OCI-LY1 (cell line): ENCODE results near the gene ABR.

ENCODE experiments used
- H2AFZ ChIP-seq: fragments of 200-600 bp; sonication (generic), shearing (Covaris generic); 2 replicates; pipeline ENCODE4 v1.6.0; 2014; ENCODE audit warnings: antibody characterized with exemption, mild to moderate bottlenecking, low read length
- H3F3A ChIP-seq: fragments of 200-600 bp; sonication (generic), shearing (Covaris generic); 2 replicates; pipeline ENCODE4 v1.6.0; 2014; ENCODE audit warnings: mild to moderate bottlenecking, antibody characterized with exemption, low read length, moderate library complexity; ENCODE audit not compliant: insufficient read depth
- H3K27ac ChIP-seq: fragments of 200-600 bp; sonication (generic); 2 replicates; pipeline ENCODE4 v1.5.1; 2014; ENCODE audit warnings: low read length, mixed run types, mild to moderate bottlenecking, low read depth; ENCODE audit not compliant: poor library complexity, severe bottlenecking
- H3K27me3 ChIP-seq: fragments of 200-600 bp; sonication (generic); 2 replicates; pipeline ENCODE4 v1.6.0; 2014; ENCODE audit warnings: antibody characterized with exemption, mild to moderate bottlenecking, low read length, moderate library complexity; ENCODE audit not compliant: insufficient read depth
- H3K36me3 ChIP-seq: fragments of 200-600 bp; sonication (generic); 2 replicates; pipeline ENCODE4 v1.6.1; 2014; ENCODE audit warnings: mild to moderate bottlenecking, antibody characterized with exemption, low read length, moderate library complexity, mixed read lengths; ENCODE audit not compliant: insufficient read depth
- H3K4me1 ChIP-seq: fragments of 200-600 bp; sonication (generic); 2 replicates; pipeline ENCODE4 v1.5.1; 2014; ENCODE audit warnings: mild to moderate bottlenecking, low read length, moderate library complexity; ENCODE audit not compliant: insufficient read depth, severe bottlenecking
- H3K4me2 ChIP-seq: fragments of 200-600 bp; sonication (generic), shearing (Covaris generic); 2 replicates; pipeline ENCODE4 v1.6.1; 2014; ENCODE audit warnings: low read length
- H3K4me3 ChIP-seq: fragments of 200-600 bp; sonication (generic); 2 replicates; pipeline ENCODE4 v1.5.1; 2014; ENCODE audit warnings: low read length, low read depth, mild to moderate bottlenecking, mixed read lengths; ENCODE audit not compliant: poor library complexity, severe bottlenecking
- H3K79me2 ChIP-seq: fragments of 200-600 bp; shearing (Covaris generic); 2 replicates; pipeline ENCODE4 v1.6.1; 2016; ENCODE audit warnings: mixed run types, low read length, mixed read lengths; ENCODE audit not compliant: insufficient read depth
- H3K9ac ChIP-seq: fragments of 200-600 bp; sonication (generic), shearing (Covaris generic); 2 replicates; pipeline ENCODE4 v1.6.1; 2014; ENCODE audit warnings: mild to moderate bottlenecking, low read length, mixed read lengths
- H3K9me2 ChIP-seq: fragments of 200-600 bp; sonication (generic), shearing (Covaris generic); 2 replicates; pipeline ENCODE4 v1.6.1; 2014; ENCODE audit warnings: low read depth, mild to moderate bottlenecking, low read length, mixed read lengths
- H3K9me3 ChIP-seq: fragments of 200-600 bp; shearing (Covaris generic); 2 replicates; pipeline ENCODE4 v1.6.1; 2014; ENCODE audit warnings: low read length, mixed read lengths
- H4K20me1 ChIP-seq: fragments of 200-600 bp; sonication (generic), shearing (Covaris generic); 2 replicates; pipeline ENCODE4 v1.6.0; 2016; ENCODE audit warnings: mild to moderate bottlenecking, low read length; ENCODE audit not compliant: insufficient read depth
- CTCF ChIP-seq: fragments of 200-600 bp; sonication (generic), shearing (Covaris generic); IDR thresholded peaks from 2 replicates; pipeline ENCODE4 v1.5.1; 2017; ENCODE audit warnings: mild to moderate bottlenecking, antibody characterized with exemption, low read length, moderate library complexity, mixed read lengths
- EZH2 ChIP-seq: fragments of 200-600 bp; sonication (generic), shearing (Covaris generic); IDR thresholded peaks from 2 replicates; pipeline ENCODE4 v1.8.0; 2017; ENCODE audit warnings: borderline replicate concordance, mixed run types, mild to moderate bottlenecking, antibody characterized with exemption, low read length, moderate library complexity, mixed read lengths

ABR gene

GRCh38 chr17:1010586-1010985 lies 169.2 kb downstream of the ABR start:
- no peak overlapping the region for H3K4me3 ChIP-seq
- H3K27me3 ChIP-seq = no peaks in the 10 kb centered on the region
- no peaks in the 10 kb centered on the region for H4K20me1 ChIP-seq
- no peak overlapping the region for H3K9ac ChIP-seq
- peaks cover 22% of the 10 kb centered on the region; the same call in 1 of the 2 replicates for H3K36me3 ChIP-seq
- no peak overlapping the region for H3K4me2 ChIP-seq
- no peaks in the 10 kb centered on the region for H3K4me1 ChIP-seq
- TF ChIP-seq EZH2 (no peak), CTCF (no peak)
- no peak overlapping the region for H3K27ac ChIP-seq
- no peaks in the 10 kb centered on the region for H3F3A ChIP-seq
- H3K79me2 ChIP-seq = no peaks in the 10 kb centered on the region
- no peaks in the 10 kb centered on the region for H3K9me3 ChIP-seq
- no peaks in the 10 kb centered on the region for H3K9me2 ChIP-seq
- no peak overlapping the region for H2AFZ ChIP-seq

GRCh38 chr17:1010086-1010450 lies 169.7 kb downstream of the ABR start:
- H3K4me1 ChIP-seq = no peaks in the 10 kb centered on the region
- H2AFZ ChIP-seq = no peak overlapping the region
- no peaks in the 10 kb centered on the region for H3K79me2 ChIP-seq
- no peaks in the 10 kb centered on the region for H4K20me1 ChIP-seq
- no peak overlapping the region for H3K27ac ChIP-seq
- H3K9me3 ChIP-seq = no peaks in the 10 kb centered on the region
- no peaks in the 10 kb centered on the region for H3K9me2 ChIP-seq
- H3K9ac ChIP-seq = no peak overlapping the region
- no peaks in the 10 kb centered on the region for H3K27me3 ChIP-seq
- no peaks in the 10 kb centered on the region for H3F3A ChIP-seq
- H3K4me2 ChIP-seq = no peak overlapping the region
- peaks cover 28% of the 10 kb centered on the region for H3K36me3 ChIP-seq
- H3K4me3 ChIP-seq = no peak overlapping the region
- TF ChIP-seq EZH2 (no peak), CTCF (no peak)

GRCh38 chr17:1009229-1010085 lies 170.3 kb downstream of the ABR start:
- H3K27me3 ChIP-seq = no peaks in the 10 kb centered on the region
- no peak overlapping the region for H3K4me3 ChIP-seq
- no peak overlapping the region for H3K27ac ChIP-seq
- H3F3A ChIP-seq = no peaks in the 10 kb centered on the region
- TF ChIP-seq EZH2 (no peak), CTCF (no peak)
- H3K9me2 ChIP-seq = no peaks in the 10 kb centered on the region
- no peak overlapping the region for H3K9ac ChIP-seq
- H3K4me2 ChIP-seq = no peak overlapping the region
- H3K9me3 ChIP-seq = no peaks in the 10 kb centered on the region
- no peaks in the 10 kb centered on the region for H3K79me2 ChIP-seq
- no peaks in the 10 kb centered on the region for H3K4me1 ChIP-seq
- H4K20me1 ChIP-seq = no peaks in the 10 kb centered on the region
- peaks cover 34% of the 10 kb centered on the region for H3K36me3 ChIP-seq
- no peak overlapping the region for H2AFZ ChIP-seq
